Measurements from ENCODE around the gene CLDN14.

- TF ChIP-seq, protein P1, sequence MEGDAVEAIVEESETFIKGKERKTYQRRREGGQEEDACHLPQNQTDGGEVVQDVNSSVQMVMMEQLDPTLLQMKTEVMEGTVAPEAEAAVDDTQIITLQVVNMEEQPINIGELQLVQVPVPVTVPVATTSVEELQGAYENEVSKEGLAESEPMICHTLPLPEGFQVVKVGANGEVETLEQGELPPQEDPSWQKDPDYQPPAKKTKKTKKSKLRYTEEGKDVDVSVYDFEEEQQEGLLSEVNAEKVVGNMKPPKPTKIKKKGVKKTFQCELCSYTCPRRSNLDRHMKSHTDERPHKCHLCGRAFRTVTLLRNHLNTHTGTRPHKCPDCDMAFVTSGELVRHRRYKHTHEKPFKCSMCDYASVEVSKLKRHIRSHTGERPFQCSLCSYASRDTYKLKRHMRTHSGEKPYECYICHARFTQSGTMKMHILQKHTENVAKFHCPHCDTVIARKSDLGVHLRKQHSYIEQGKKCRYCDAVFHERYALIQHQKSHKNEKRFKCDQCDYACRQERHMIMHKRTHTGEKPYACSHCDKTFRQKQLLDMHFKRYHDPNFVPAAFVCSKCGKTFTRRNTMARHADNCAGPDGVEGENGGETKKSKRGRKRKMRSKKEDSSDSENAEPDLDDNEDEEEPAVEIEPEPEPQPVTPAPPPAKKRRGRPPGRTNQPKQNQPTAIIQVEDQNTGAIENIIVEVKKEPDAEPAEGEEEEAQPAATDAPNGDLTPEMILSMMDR (IDR thresholded peaks at IDR 0.05; ENCODE audit: poor library complexity) = no peak
- no peak for TF ChIP-seq EZH2 (IDR thresholded peaks at IDR 0.05; ENCODE audit: borderline replicate concordance)
Observed at GRCh38 chr21:36501589-36501892, 21.6 kb upstream of the CLDN14 start.
